PC-9 (cell line): ENCODE measurements around the gene TBATA. TPM values are rescaled to one million over a fixed set of nuclear protein-coding genes. Genes with fewer than 3 reads are reported as not detected.

ENCODE experiments used
- BruUV-seq: library from RNA; stranded (reverse); fragments of 400-500 nt; replicated peaks from 2 replicates; lab custom pipeline; 2021; lab: Mats Ljungman, UMichigan
- CTCF ChIA-PET: fragments of 300-600 bp; sonication (Branson Sonifier 250); formaldehyde crosslinking; loops from one replicate; lab custom pipeline; 2022; ENCODE audit warnings: antibody characterized with exemption; lab: Charles Lee
- POLR2A ChIA-PET: fragments of 300-600 bp; sonication (Branson Sonifier 250); formaldehyde crosslinking; loops from one replicate; lab custom pipeline; 2022; ENCODE audit warnings: antibody characterized with exemption; ENCODE audit not compliant: unreplicated experiment; lab: Charles Lee
- DNase-seq, 2 experiments: peaks; one replicate each; pipeline versions ENCODE4 v3.0.0 to v3.0.0-alpha.2; 2015 to 2022; ENCODE audit warnings: mixed read lengths in 1 of 2
- H2AFZ ChIP-seq: fragments of 200-600 bp; sonication (generic); 2 replicates; pipeline ENCODE4 v1.8.1; 2017; ENCODE audit warnings: antibody characterized with exemption
- H3F3A ChIP-seq: fragments of 200-600 bp; sonication (generic); 2 replicates; pipeline ENCODE4 v1.8.1; 2017; ENCODE audit warnings: antibody characterized with exemption, mild to moderate bottlenecking, low read depth; ENCODE audit not compliant: insufficient read depth
- H3K27ac ChIP-seq: fragments of 200-600 bp; sonication (generic); 2 replicates; pipeline ENCODE4 v1.6.1; 2016; ENCODE audit warnings: mixed run types
- H3K27me3 ChIP-seq: fragments of 200-600 bp; sonication (generic); 2 replicates; pipeline ENCODE4 v1.6.1; 2016; ENCODE audit warnings: low read depth, mixed run types; ENCODE audit not compliant: insufficient read depth
- H3K36me3 ChIP-seq: fragments of 200-600 bp; sonication (generic); 2 replicates; pipeline ENCODE4 v1.6.1; 2016; ENCODE audit warnings: low read depth, mixed run types
- H3K4me1 ChIP-seq: fragments of 200-600 bp; sonication (generic); replicated peaks from 2 replicates; pipeline ENCODE4 v1.6.1; 2016; ENCODE audit warnings: mixed run types; ENCODE audit not compliant: insufficient read depth
- H3K4me2 ChIP-seq: fragments of 200-600 bp; sonication (generic); 2 replicates; pipeline ENCODE4 v1.6.1; 2017; ENCODE audit warnings: mixed run types
- H3K4me3 ChIP-seq: fragments of 200-600 bp; sonication (generic); 2 replicates; pipeline ENCODE4 v1.6.1; 2016; ENCODE audit warnings: mixed run types
- H3K79me2 ChIP-seq: fragments of 200-600 bp; sonication (generic); 2 replicates; pipeline ENCODE4 v1.6.1; 2017; ENCODE audit warnings: low read depth, mixed run types
- H3K9me2 ChIP-seq: fragments of 200-600 bp; sonication (generic); 2 replicates; pipeline ENCODE4 v1.8.1; 2017; ENCODE audit warnings: mild to moderate bottlenecking; ENCODE audit not compliant: insufficient read depth
- H3K9me3 ChIP-seq: fragments of 200-600 bp; sonication (generic); 2 replicates; pipeline ENCODE4 v1.8.1; 2016; ENCODE audit warnings: low read depth; ENCODE audit not compliant: insufficient read depth
- H4K20me1 ChIP-seq: fragments of 200-600 bp; sonication (generic); 2 replicates; pipeline ENCODE4 v1.8.1; 2017; ENCODE audit not compliant: insufficient read depth
- CTCF ChIP-seq: fragments of 200-600 bp; sonication (generic); conservative IDR thresholded peaks from 2 replicates; pipeline ENCODE4 v1.6.1; 2017; ENCODE audit warnings: mixed run types, antibody characterized with exemption, mild to moderate bottlenecking, moderate library complexity
- EZH2 ChIP-seq: fragments of 200-600 bp; sonication (generic); IDR thresholded peaks from 2 replicates; pipeline ENCODE4 v1.8.0; 2017; ENCODE audit warnings: antibody characterized with exemption, low read depth
- intact Hi-C: fragments of 100-400 bp; cut with micrococcal nuclease; formaldehyde crosslinking; loops from one replicate; pipeline ENCODE4 v1.10.0; 2022; ENCODE audit not compliant: unreplicated experiment
- total RNA-seq: library from RNA; stranded (reverse); gene quantifications from 2 replicates; pipeline ENCODE4 v1.2.3, GENCODE V29; 2021

TBATA gene
- total RNA-seq, 1 experiment from 2014 or later = not detected

GRCh38 chr10:70833601-70834000 lies 48.4 kb upstream of the TBATA start:
- Histone ChIP-seq H3K4me1 (peaks cover 71% of the 10 kb centered on the region), H3K9me2 (no peaks in the 10 kb centered on the region), H3K79me2 (peaks cover 87% of the 10 kb centered on the region), H2AFZ (no peak overlapping the region), H3K4me3 (no peak overlapping the region), H3K27me3 (no peaks in the 10 kb centered on the region), H3F3A (peaks cover 43% of the 10 kb centered on the region), H4K20me1 (no peaks in the 10 kb centered on the region), H3K4me2 (peak overlapping the region; percentile 49), H3K27ac (peak overlapping the region; percentile 80), H3K36me3 (peaks cover 50% of the 10 kb centered on the region), H3K9me3 (no peaks in the 10 kb centered on the region)
- TF ChIP-seq CTCF (no peak), EZH2 (no peak)
- ChIA-PET POLR2A (interaction anchor here (0.6 kb wide), 1 partner anchor 22 kb away, joined by 3 read pairs; no protein-coding TSS in a partner anchor), CTCF (no interaction called here)
- no peak for DNase-seq
- intact Hi-C loops = no loop called here
- no TSS peak for BruUV-seq

DNA sequence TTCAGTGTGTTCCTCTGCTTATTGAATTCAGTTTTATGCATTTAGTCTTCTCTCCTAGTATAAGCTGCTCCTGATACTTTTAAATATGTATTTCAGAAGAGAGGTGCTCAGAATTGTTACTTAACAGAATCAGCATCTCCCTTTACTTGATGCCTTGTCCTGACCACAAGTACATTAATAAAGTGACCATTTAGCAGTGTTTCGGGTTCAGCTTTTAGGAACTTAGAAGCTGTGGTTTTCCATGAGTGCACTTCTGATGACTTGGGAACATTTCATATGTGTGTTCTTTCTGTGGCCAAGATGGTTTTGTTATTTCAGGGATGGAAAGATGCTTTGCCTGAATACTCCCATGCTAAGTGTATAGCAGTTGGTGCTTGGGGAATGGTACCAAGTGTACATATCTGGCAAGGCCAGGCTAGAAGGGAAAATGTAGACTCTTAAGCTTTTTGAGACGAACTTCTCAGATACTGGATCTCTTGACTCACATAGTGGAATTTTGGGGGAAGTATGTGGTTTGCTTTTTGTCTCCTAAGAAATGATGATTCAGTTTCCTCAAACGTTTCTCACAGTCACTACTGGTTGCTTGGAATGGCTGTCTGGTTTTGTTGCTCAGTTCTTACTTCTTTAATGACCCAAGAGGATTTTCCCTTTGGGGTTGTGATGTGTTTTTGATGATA lies 47.8 kb upstream of the TBATA start:
- H3K79me2 ChIP-seq = peaks cover 87% of the 10 kb centered on the region
- no peaks in the 10 kb centered on the region for H4K20me1 ChIP-seq
- TF ChIP-seq EZH2 (no peak), CTCF (no peak)
- no peaks in the 10 kb centered on the region for H3K27me3 ChIP-seq
- H2AFZ ChIP-seq = no peak overlapping the region
- CTCF ChIA-PET = no interaction called here
- H3K9me3 ChIP-seq = no peaks in the 10 kb centered on the region
- BruUV-seq = no TSS peak
- peak overlapping the region; percentile 49 for H3K4me2 ChIP-seq
- H3K9me2 ChIP-seq = no peaks in the 10 kb centered on the region
- H3K4me3 ChIP-seq = no peak overlapping the region
- H3K27ac ChIP-seq = peak overlapping the region; percentile 80
- intact Hi-C loops = no loop called here
- POLR2A ChIA-PET = interaction anchor here (0.6 kb wide), 2 partner anchors 11 to 22 kb away, joined by 3 read pairs; no protein-coding TSS in a partner anchor
- peaks cover 44% of the 10 kb centered on the region for H3K36me3 ChIP-seq
- H3K4me1 ChIP-seq = peaks cover 77% of the 10 kb centered on the region
- H3F3A ChIP-seq = peaks cover 49% of the 10 kb centered on the region
- DNase-seq = peak in 1 of 2 experiments; percentile 84

DNA sequence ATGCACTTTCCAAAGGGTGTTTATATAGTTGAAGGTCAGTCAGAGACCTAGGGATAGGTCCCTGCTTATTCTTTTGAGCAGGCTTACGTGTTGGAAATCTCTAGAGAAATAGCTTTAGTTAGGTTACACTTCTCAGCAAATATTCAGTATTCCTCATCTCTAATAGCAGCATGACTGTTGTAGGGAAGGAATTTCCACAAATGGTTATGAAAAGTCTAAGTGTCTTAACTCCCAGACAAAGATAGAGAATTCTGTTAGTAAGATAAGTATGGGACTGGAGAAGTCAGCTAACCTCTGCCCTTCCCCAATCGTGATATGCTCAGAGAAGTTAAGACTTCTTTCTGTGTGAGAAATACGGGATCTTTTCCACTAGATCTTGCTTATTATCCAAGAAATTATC lies 47.0 kb upstream of the TBATA start:
- peaks cover 86% of the 10 kb centered on the region for H3K79me2 ChIP-seq
- H3K27ac ChIP-seq = peak overlapping the region; percentile 80
- peak overlapping the region; percentile 49 for H3K4me2 ChIP-seq
- H3K9me2 ChIP-seq = no peaks in the 10 kb centered on the region
- H3K4me3 ChIP-seq = no peak overlapping the region
- peaks cover 44% of the 10 kb centered on the region for H3K36me3 ChIP-seq
- TF ChIP-seq CTCF (no peak), EZH2 (no peak)
- no peaks in the 10 kb centered on the region for H3K27me3 ChIP-seq
- H4K20me1 ChIP-seq = no peaks in the 10 kb centered on the region
- DNase-seq = no peak
- H3K9me3 ChIP-seq = no peaks in the 10 kb centered on the region
- no peak overlapping the region for H2AFZ ChIP-seq
- ChIA-PET CTCF (no interaction called here), POLR2A (interaction anchor here (0.6 kb wide), 1 partner anchor 36 kb away, joined by 4 read pairs; no protein-coding TSS in a partner anchor)
- intact Hi-C loops = no loop called here
- peaks cover 85% of the 10 kb centered on the region for H3K4me1 ChIP-seq
- H3F3A ChIP-seq = peaks cover 50% of the 10 kb centered on the region
- no TSS peak for BruUV-seq
